Measurements from ENCODE around the gene PRKCB. TPM values are rescaled to one million over a fixed set of nuclear protein-coding genes. Genes with fewer than 3 reads are reported as not detected.

PRKCB gene
- total RNA-seq, 2 experiments from 2014 or later = 21.0 to 51.6 TPM

GRCh38 chr16:24018485-24018884, 182.7 kb downstream of the PRKCB start:
- TF ChIP-seq CTCF (conservative IDR thresholded peaks at IDR 0.05; ENCODE audit: low read length) (no peak), EZH2phosphoT487 (IDR thresholded peaks at IDR 0.05; ENCODE audit: borderline replicate concordance, low read depth, low read length) (no peak)
- Histone ChIP-seq H3K9me3 (ENCODE audit: low read length) (no peaks in the 10 kb centered on the region), H4K20me1 (ENCODE audit: insufficient read depth, low read length) (no peaks in the 10 kb centered on the region), H3K4me3 (ENCODE audit: low read depth, low read length, poor library complexity, severe bottlenecking) (no peak overlapping the region), H3K4me2 (ENCODE audit: low read length) (no peak overlapping the region), H3K9me2 (ENCODE audit: insufficient read depth, low read length) (no peaks in the 10 kb centered on the region), H3K36me3 (ENCODE audit: insufficient read depth, low read length) (no peaks in the 10 kb centered on the region), H3K27ac (ENCODE audit: low read depth, low read length, poor library complexity, severe bottlenecking) (no peak overlapping the region), H3K79me2 (ENCODE audit: insufficient read depth, low read depth, low read length) (no peaks in the 10 kb centered on the region), H2AFZ (ENCODE audit: low read length) (no peak overlapping the region), H3K4me1 (ENCODE audit: insufficient read depth, low read length, poor library complexity, severe bottlenecking) (peaks cover 69% of the 10 kb centered on the region)
- no peak for DNase-seq (ENCODE audit: low spot score)
- no TSS peak for BruUV-seq (replicated peaks)
- ChIA-PET CTCF (ENCODE audit: unreplicated experiment) (no interaction called here), POLR2A (interaction anchor here (0.5 kb wide), 1 partner anchor 222 kb away, joined by 3 read pairs; no protein-coding TSS in a partner anchor)
- intact Hi-C loops (cut with micrococcal nuclease; ENCODE audit: unreplicated experiment) = no loop called here

GRCh38 chr16:24022797-24023196, 187.0 kb downstream of the PRKCB start:
- Histone ChIP-seq H3K9me2 (ENCODE audit: insufficient read depth, low read length) (no peaks in the 10 kb centered on the region), H3K4me3 (ENCODE audit: low read depth, low read length, poor library complexity, severe bottlenecking) (no peak overlapping the region), H3K9me3 (ENCODE audit: low read length) (no peaks in the 10 kb centered on the region), H4K20me1 (ENCODE audit: insufficient read depth, low read length) (no peaks in the 10 kb centered on the region), H2AFZ (ENCODE audit: low read length) (no peak overlapping the region), H3K36me3 (ENCODE audit: insufficient read depth, low read length) (no peaks in the 10 kb centered on the region), H3K4me2 (ENCODE audit: low read length) (no peak overlapping the region), H3K4me1 (ENCODE audit: insufficient read depth, low read length, poor library complexity, severe bottlenecking) (peaks cover 44% of the 10 kb centered on the region), H3K27ac (ENCODE audit: low read depth, low read length, poor library complexity, severe bottlenecking) (no peak overlapping the region), H3K79me2 (ENCODE audit: insufficient read depth, low read depth, low read length) (no peaks in the 10 kb centered on the region)
- intact Hi-C loops (cut with micrococcal nuclease; ENCODE audit: unreplicated experiment) = no loop called here
- BruUV-seq (replicated peaks) = no TSS peak
- DNase-seq (ENCODE audit: low spot score) = no peak
- TF ChIP-seq CTCF (conservative IDR thresholded peaks at IDR 0.05; ENCODE audit: low read length) (no peak), EZH2phosphoT487 (IDR thresholded peaks at IDR 0.05; ENCODE audit: borderline replicate concordance, low read depth, low read length) (no peak)
- ChIA-PET POLR2A (no interaction called here), CTCF (ENCODE audit: unreplicated experiment) (no interaction called here)

GRCh38 chr16:24023621-24024020, 187.8 kb downstream of the PRKCB start:
- H3K4me2 ChIP-seq (ENCODE audit: low read length) = no peak overlapping the region
- POLR2A ChIA-PET = no interaction called here
- peaks cover 44% of the 10 kb centered on the region for H3K4me1 ChIP-seq (ENCODE audit: insufficient read depth, low read length, poor library complexity, severe bottlenecking)
- no peak overlapping the region for H3K27ac ChIP-seq (ENCODE audit: low read depth, low read length, poor library complexity, severe bottlenecking)
- H3K4me3 ChIP-seq (ENCODE audit: low read depth, low read length, poor library complexity, severe bottlenecking) = no peak overlapping the region
- H3K9me3 ChIP-seq (ENCODE audit: low read length) = no peaks in the 10 kb centered on the region
- BruUV-seq (replicated peaks) = no TSS peak
- H4K20me1 ChIP-seq (ENCODE audit: insufficient read depth, low read length) = no peaks in the 10 kb centered on the region
- H3K79me2 ChIP-seq (ENCODE audit: insufficient read depth, low read depth, low read length) = no peaks in the 10 kb centered on the region
- H3K9me2 ChIP-seq (ENCODE audit: insufficient read depth, low read length) = no peaks in the 10 kb centered on the region
- intact Hi-C loops (cut with micrococcal nuclease; ENCODE audit: unreplicated experiment) = no loop called here
- TF ChIP-seq EZH2phosphoT487 (IDR thresholded peaks at IDR 0.05; ENCODE audit: borderline replicate concordance, low read depth, low read length) = no peak
- TF ChIP-seq CTCF (conservative IDR thresholded peaks at IDR 0.05; ENCODE audit: low read length) = no peak
- CTCF ChIA-PET (ENCODE audit: unreplicated experiment) = no interaction called here
- DNase-seq (ENCODE audit: low spot score) = no peak
- no peaks in the 10 kb centered on the region for H3K36me3 ChIP-seq (ENCODE audit: insufficient read depth, low read length)
- H2AFZ ChIP-seq (ENCODE audit: low read length) = no peak overlapping the region

All from OCI-LY7 (cell line).